Activated CD4-positive, CD25-positive, alpha-beta regulatory T cell treated with anti-CD3 and anti-CD28 coated beads, Interleukin-2, amount 50 U/mL, for 16 hours (primary cell): ENCODE data around the gene NOP53.
"Not testable (repeated sequence)": the region's sequence is repeated elsewhere in the genome, so short reads cannot be mapped to it uniquely, and the experiment has no call there.

Experiments used
- DNase-seq: peaks from one replicate; pipeline ENCODE4 v3.0.0-alpha.2; 2020; ENCODE audit warnings: low read depth, low spot score

Gene NOP53

DNA sequence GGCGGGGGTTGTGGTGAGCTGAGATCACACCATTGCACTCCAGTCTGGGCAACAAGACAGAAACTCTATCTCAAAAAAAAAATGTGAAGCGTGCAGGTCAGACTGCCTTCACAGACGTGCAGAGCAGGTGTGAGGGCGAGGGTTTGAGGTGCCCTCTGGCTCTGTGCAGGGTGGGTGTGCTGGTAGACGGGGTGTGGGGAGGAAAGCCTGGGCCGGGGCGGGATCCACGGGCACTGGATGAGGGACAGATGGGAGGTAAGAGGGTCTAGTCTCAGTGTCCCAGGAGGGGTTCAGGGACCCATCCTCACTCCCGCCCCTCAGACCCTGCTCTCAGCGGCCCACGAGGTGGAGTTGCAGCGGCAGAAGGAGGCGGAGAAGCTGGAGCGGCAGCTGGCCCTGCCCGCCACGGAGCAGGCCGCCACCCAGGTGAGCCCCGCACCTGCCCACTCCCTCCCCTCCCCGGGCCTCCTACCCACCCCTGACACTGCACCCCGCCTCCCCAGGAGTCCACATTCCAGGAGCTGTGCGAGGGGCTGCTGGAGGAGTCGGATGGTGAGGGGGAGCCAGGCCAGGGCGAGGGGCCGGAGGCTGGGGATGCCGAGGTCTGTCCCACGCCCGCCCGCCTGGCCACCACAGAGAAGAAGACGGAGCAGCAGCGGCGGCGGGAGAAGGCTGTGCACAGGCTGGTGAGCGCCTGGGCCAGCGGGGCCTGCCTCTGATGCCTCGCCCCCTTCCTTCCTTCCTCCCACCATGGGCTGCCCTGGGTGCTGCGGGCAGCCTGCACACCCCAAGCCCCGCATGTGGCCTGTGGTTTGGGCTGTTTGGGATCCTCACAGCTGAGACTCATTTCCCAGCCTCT lies 9.1 kb downstream of the NOP53 start:
- no peak for DNase-seq

DNA sequence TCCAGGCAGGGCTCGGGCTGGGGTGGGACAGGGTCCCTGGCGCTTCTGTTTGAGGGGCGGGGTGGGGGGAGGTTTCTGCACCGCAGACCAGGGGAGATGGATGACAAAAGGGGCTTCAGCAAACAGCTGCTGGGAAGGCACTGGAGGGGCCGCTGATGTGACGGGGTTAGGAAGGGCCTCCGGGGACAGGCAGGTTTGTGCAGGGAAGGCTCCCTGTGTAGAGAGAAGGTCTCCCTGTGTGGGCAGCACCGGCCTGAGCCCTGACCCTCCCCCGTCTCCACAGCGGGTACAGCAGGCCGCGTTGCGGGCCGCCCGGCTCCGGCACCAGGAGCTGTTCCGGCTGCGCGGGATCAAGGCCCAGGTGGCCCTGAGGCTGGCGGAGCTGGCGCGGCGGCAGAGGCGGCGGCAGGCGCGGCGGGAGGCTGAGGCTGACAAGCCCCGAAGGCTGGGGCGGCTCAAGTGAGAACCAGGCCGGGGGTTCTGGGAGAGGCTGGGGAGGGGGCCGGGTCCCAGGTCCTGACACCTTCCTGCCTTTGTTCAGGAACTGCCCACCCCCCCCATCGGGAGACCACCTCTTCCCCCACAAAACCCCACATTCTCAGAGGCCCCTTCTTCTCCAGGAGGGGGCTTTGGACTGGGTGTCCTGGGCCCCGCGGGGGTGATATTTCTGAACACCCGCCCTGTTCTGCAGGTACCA lies 9.9 kb downstream of the NOP53 start:
- no peak for DNase-seq

DNA sequence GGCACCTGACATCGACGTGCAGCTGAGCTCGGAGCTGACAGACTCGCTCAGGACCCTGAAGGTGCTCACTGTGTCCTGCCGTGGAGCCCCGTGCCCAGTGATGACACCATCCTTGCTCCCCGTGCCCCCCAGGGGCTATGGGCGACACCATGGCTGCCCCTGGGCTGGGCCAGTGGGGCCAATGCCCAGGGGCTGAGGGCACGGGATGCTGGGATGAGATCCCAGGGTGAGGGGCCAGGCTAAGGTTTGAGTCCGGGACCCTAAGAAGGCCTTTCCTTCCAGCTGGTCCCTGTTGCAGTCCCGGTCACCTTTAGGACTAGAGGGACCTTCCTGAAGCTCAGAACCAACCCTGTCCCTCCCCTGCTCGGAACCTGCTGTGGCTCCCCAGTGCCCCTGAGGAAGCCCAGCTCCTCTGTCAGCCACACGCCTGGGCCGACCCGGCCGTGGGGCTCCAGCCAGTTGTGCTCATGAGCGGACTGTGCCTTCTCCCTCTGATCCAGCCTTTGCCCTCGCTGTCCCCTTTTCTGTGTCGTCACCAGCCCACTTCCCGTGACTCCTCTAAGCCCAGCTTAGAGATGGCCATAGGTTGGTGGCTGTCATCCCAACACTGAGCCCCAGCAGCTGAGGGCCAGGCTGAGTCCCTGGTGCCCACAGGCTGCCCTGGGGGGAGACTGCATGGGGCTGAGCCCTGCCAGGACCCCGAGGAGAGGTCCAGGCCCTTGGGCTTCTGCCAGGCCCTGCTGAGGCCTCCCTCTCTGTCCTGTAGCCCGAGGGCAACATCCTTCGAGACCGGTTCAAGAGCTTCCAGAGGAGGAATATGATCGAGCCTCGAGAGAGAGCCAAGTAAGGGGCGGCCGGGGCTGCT lies 10.6 kb downstream of the NOP53 start:
- DNase-seq, result no peak

DNA sequence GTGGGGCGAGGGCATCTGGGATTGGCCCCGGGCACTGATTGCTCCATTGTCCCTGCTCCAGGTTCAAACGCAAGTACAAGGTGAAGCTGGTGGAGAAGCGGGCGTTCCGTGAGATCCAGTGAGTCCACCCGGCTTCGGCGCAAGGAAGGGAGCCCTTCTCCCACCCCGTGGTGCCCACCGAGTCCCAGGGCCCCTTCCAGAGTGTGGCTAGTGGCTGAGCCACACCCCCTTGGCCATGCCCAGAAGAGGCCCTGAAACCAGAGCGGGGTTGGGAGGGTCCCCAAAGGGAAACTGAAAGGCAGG lies 11.2 kb downstream of the NOP53 start:
- DNase-seq, result no peak

DNA sequence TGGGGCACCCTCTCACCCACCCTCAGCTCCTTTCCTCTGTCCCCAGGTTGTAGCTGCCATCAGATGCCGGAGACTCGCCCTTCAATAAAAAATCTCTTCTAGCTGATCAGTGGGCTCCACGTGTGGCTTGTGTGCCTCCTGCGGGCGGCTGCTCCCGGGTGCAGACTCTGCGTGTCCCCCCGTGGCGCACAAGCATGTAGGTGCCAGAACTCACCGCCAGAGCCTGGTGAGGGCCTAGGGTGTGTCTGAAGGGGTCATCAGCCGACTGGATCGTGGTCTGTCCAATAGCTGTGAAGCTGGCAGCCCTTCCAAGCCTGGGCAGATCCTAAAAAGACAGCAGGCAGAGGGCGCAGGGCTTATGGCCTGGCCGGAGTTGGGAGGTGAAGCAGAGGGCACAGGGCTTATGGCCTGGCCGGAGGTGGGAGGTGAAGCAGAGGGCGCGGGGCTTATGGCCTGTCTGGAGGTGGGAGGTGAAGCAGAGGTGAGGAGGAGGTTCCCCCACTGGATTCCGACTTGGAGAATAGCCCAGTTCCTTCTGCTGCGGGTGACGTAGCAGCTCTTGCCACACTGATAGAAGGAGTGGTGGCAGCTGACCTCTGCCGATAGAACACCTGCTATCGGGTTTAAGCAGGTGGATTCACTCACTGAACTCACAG lies 11.7 kb downstream of the NOP53 start:
- DNase-seq, result no peak

DNA sequence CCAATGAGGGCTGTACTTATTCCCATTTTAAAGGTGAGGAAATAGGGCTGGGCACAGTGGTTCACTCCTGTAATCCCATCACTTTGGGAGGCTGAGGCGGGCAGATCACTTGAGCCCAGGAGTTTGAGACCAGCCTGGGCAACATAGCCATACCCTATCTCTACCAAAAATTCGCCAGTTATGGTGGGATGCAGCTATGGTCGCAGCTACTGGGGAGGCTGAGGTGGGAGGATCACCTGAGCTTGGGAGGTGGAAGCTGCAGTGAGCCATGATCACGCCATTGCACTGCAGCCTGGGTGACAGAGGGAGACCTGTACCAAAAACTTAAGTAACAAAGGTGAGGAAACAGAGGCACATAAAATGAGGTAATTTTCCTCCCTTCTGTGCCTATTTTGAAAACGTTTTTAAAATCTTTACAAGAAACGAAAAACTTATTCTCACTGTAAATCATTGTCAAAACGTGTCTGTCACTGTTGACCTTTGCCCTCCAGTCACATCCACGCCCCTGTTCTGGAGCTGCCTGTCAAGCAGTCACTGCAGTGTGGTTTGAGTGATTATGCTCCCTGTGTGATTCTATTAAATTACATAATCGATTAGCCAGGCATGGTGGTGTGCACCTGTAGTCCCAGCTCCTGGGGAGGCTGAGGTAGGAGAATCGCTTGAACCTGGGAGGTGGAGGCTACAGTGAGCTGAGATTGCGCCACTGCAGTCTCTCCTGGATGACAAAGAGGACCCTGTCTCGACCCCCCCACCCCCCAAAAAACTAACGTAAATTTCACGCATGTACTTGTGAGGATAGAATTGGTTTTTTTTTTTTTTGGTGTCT lies 12.5 kb downstream of the NOP53 start:
- no peak for DNase-seq

DNA sequence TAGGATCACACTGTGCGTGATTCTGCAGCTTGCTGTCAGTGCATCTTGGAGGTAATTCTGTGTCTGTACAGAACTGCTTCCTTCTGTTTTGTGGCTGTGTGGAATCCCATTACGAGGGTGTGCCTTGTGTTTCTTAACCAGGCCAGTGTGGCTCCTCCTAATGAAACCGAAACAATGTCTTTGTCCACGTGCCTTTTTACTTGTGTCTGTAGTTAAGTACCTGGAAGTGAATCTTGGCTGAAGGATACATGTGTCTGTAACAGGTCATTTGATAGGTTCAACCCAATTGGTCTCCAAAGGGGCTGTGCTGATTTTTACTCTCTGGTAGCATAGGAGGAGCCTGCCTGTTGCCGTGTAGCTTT lies 13.1 kb downstream of the NOP53 start:
- no peak for DNase-seq

DNA sequence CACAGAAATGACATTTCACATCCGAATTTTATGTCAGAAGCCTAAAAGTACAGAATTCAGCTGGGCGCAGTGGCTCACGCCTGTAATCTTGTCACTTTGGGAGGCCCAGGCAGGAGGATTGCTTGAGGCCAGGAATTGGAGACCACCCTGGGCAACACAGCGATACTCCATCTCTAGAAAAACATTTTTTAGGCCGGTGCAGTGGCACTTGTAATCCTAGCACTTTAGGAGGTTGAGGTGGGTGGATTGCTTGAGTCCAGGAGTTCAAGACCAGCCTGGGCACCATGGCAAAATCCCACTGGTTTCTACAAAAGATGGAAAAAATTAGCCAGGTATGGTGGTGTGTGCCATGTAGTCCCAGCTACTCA lies 15.3 kb downstream of the NOP53 start:
- no peak for DNase-seq

DNA sequence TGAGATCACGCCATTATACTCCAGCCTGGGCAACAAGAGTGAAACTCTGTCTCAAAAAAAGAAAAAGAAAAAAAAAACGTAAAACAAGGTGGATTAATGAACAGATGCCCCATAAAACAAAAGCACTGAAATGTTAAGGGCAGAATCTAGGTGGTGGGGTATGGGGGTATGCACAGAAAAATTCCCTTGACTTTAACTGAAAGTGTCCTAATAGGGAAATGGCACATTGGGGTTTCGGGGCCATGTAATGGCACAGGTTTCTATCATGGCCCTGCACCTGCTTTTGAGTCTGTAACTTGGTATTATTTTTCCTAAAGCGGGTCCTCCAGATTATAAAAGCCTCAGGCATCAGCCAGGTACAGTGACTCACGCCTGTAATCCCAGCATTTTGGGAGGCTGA lies 16.2 kb downstream of the NOP53 start:
- no peak for DNase-seq

DNA sequence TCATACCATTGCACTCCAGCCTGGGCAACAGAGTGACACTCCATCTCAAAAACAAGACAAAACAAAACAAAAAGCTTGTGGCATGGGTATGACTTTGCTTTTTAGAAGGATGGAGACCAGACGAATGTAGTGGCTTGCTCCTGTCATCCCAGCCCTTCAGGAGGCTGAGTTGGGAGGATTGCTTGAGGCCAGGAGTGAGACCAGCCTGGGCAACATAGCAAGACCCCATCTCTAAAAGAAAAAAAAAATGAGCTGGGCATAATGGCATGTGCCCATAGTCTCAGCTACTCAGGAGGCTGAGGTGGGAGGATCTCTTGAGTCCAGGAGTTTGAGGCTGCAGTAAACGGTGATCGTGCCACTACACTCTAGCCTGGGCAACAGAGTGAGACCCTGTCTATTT lies 16.8 kb downstream of the NOP53 start:
- DNase-seq, result no peak

DNA sequence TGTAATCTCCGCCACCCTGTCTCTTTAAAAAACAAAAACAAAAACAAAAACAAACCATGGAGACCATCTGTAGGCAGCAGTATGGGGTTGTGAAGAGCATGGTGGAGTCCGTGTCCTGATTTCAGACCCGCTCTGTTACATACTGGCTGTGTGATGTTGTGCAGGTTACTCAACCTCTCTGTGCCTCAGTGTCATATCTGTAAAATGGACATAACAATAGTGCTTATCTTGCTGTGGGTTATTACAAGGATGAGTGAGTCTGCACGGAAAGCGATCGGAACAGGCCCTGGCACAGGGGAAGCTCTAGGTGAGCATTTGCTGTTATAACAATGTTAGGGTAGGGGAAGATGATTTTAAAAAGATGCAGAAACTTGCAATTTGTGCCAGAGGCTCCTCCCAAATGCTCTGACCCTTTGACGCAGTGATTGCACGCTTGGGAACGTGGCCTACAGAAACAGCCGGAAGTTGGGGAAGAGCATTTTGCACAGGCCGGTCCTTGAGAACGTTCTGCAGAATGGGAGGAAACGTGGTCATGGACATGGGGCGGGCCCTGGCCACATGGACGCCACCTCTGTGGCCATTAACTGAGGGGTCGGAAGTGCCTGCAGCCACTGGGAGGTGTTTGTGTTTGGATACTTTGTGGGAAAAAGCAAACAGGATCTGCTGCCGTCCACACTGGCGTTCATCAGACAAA lies 17.4 kb downstream of the NOP53 start:
- no peak for DNase-seq

DNA sequence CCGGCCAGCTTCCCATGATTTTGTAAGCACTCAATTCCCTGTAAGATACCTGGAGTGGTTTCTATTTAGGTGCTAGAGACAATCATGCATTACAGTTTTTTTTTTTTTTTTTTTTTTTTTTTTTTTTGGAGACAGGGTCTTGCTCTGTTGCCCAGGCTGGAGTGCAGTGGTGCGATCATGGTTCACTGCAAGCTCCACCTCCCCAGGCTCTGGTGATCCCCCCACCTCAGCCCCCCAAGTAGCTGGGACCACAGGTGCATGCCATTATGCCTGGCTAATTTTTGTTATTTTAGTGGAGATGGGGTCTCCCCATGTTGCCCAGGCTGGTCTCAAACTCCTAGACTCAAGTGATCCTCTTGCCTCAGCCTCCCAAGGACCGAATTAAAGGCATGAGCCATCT lies 19.4 kb downstream of the NOP53 start:
- DNase-seq, result not testable (repeated sequence)

DNA sequence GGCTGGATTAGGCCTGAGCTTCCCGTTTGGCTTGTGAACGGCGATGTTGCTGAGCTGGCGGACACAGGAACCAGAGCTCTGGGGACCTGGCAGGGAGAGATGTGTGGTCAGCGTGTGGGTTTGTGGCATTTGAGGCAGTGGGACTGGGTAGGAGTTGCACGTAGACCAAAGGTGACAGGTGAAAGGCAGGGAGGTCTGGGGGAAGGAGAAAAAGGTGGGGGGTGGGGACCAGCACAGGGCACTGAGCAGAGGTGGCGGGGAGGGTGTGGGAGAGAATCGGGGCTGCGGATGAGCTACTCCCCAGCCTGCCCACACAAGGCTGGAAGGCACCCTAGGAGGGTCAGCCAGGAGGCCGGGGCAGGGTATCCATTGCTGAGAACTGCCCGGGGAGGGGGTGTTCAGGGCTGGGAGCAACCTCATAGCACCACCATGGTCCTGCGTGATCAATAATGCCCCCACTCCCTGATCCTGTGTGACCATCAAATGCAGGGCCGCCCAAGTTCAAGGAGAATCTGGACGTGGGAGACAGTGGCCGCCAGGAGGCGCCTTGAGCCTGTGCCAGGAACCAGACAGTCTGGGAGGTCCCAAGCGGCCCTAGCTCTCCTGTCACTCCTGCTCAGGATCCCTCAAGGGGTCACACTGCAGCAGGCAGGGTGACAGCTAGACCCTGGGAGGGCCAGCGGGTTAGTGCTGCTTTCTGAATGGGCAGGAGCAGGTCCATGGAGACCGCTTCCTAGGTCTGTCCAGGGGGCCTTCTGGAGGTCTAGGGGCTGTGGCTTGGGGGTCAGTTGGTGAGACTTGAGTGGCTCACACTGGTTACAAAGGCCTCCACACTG lies 20.4 kb downstream of the NOP53 start:
- no peak for DNase-seq

DNA sequence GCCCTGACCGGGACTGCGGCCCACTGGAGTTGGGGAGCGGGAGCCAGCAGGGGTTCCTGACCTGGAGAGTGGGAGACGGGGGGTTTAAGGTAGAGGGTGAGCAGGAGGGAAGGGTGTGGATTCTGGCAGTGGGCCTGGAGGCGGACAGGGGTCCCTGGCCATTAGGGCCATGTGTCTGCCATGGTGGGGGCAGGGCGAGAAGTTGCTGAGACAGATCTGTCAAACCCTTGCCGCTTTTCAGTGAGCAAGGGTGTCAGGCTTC lies 20.9 kb downstream of the NOP53 start:
- DNase-seq, result no peak

DNA sequence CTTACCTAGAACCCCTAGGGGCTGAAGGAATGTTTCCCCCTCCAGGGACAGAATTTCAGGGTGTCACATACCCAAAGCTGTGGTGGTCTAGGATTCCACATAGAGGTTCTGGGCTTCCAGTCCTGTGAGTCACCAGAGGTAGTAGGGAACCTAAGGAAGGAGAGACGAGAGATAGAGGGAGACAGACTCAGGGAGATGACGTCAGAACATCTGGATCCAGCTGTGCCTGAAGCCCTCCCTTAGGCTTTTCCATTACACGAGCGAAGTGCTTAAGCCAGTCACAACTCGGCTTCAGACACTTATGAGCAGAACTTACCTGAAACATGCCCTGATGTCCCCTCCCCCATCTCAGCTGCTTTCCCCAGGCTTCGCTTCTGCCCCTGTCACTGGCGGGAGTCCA lies 21.3 kb downstream of the NOP53 start:
- DNase-seq, result no peak

DNA sequence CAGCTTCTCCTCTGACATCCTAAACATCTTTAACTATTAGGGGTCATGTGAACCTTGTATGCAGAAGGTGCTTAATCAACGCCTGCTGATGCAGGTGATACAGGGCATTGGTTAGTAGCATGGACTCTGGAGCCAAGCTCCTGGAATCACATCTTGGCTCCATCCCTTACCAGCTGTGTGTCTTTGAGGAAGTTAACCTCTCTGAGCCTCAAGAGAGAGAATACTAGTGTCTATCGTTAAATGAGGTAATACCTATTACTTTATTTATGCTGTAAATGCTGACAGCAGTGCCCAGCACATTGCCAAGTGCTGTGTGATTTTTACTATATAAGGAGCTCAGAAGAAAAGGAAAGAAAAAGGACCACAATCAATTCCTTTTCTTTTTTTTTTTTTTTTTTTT lies 22.0 kb downstream of the NOP53 start:
- no peak for DNase-seq

DNA sequence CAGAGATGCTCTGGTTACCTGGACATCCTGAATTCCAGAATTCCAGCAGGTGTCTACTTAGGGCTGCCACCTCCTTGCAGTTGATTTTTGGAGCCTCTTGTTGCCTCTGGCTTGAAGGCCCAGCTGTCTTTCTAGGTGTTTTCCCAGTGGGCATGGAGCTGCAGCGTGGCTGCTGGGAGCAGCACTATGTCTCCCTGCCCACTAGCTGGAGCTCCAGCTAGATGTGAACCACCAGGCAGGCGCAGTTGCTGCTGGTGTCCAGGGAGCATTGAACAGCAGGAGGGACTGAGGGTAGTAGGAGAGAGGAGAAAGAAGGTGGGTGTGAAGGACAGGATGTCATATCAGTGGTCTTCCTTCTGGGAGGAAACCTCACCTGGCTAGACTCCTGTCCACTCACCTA lies 23.3 kb downstream of the NOP53 start:
- no peak for DNase-seq

DNA sequence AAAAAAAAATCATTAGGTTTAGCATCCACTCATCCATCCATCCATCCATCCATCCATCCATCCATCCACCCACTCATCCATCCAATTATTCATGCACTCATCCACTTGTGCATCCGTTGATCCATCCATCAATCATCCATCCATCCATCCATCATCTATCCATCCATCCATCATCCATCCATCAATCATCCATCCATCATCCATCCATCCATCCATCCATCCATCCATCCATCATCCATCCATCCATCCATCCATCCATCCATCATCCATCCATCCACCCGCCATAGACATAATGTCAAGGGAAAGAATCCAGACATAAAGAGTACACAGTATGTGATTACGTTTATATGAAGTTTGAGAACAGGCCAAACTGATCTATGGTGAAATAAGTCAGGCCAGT lies 24.2 kb downstream of the NOP53 start:
- no peak for DNase-seq

DNA sequence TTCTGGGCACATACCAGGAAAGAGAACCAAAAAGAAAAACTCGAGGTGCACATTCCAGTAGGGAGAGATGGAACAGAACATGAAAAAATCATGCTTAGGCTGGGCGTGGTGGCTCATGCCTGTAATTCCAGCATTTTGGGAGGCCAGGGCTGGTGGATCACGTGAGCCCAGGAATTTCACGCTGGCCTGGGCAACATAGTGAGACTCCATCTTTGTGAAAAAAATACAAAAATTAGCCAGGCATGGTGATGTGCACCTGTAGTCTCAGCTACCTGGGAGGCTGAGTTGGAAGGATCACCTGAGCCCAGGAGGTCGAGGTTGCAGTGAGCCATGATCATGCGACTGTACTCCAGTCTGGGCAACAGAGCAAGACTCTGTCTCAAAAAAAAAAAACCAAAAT lies 25.9 kb downstream of the NOP53 start:
- not testable (repeated sequence) for DNase-seq

DNA sequence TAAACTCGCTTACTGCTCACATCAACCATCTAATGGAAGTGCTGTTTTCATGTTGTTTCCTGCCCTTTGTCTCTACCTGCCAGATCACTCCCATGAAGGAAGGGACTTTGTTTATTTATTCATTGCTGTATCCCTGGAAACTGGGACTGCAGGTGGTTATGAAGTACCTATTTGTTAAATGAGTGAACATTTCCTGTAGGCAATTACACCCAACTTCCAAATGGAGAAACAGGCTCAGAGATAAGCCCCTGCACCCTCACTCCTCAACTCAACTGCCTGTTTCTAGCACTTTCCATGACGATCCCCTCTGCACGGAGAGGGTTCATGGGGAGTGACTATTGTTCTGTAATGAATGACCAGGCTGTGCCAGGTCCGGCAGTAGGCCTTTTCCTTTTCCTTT lies 31.2 kb downstream of the NOP53 start:
- DNase-seq, result no peak
